Dermis blood vessel endothelial cell (primary cell): ENCODE measurements around the gene ZMYND8. TPM values are rescaled to one million over a fixed set of nuclear protein-coding genes. Genes with fewer than 3 reads are reported as not detected.

Experiments used
- DNase-seq: peaks from one replicate; pipeline ENCODE4 v3.0.0; 2010
- total RNA-seq: library from RNA; depleted of rRNA; stranded (reverse); fragments of >200 nt; gene quantifications from 2 replicates; pipeline ENCODE4 v1.2.3, GENCODE V29; 2014

Gene ZMYND8
- total RNA-seq, 1 donor from 2014 or later: 35.9 TPM

DNA sequence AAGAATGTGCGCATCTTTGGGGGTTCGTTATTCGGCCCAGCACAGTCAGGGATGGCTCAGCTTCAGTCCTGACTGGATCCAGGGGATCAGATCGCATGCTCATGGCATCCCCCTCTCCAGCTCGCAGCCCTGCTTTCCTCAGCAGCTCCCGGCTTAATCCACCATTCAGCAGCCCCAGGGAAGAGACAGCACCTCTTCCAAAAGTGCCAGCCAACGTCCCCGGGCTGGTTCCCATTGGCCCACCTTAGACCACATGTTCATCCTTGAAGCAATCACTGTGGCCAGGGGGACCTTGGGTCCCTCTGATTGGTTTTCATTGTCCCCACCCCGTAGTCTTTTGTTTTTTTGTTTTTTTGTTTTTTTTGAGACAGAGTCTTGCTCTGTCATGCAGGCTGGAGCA, 188.7 kb downstream of the ZMYND8 start:
- DNase-seq: no peak

DNA sequence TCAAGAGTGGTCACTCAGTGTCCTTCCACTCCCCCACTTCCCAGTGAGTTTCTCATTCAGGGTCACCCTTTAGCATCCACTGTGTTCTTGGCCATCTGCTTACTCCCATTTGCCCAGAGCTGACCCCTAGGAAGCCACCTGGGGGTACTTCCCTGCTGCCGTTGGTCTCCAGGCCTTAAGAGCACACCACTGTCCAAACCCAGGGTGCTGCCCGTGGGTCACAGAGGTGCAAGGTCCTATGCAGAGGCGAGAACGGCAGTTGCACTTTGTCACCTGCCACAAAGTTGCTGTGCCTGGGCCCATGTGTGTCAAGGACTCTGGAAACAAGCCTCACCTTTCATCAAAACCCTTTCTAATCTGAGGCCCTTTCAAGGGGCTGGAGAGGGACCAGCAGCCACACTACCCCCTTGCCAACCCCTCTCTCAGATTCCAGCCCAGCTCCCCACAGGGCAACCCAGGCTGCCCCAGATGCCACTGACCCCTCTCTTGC, 191.1 kb downstream of the ZMYND8 start:
- no peak for DNase-seq

DNA sequence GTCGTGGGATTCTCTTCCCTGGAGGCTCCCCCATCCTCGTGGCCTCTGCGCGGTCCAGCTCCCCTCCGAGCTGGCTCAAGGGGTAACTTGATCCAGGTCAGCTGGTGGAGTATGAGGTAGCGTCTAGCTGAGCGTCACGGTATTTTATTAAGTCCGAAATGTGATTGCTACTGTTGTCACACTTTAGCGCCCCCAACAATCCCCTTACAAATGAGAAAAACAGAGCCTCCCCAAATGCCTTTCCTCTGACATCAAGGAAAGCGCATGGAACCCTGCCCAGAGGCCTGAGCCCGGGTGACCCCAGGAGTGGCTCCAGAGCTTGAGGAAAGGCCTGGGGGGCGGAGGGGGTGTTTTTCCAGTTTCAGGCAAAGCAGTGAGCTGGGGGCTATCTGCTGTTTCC, 192.4 kb downstream of the ZMYND8 start:
- DNase-seq: no peak

DNA sequence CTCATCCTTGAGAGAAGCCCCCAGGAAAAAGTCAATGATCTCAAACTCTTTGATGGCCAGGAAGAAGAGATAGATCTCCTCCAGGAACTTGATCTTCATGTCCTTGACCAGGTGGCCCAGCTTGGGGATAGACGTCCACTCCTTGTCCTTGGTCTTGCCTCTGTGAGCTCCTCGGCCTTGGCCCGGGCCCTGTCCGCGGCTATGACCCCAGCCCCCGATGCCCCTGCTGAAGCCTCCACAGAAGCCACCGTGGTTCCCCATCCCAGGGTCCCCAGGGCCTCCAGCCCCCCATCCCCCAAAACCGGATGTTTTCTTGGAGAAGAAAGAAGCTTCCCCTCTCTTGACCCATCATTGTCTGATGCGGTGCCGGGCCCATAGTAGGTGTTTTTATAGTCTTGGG, 195.1 kb downstream of the ZMYND8 start:
- DNase-seq: no peak

DNA sequence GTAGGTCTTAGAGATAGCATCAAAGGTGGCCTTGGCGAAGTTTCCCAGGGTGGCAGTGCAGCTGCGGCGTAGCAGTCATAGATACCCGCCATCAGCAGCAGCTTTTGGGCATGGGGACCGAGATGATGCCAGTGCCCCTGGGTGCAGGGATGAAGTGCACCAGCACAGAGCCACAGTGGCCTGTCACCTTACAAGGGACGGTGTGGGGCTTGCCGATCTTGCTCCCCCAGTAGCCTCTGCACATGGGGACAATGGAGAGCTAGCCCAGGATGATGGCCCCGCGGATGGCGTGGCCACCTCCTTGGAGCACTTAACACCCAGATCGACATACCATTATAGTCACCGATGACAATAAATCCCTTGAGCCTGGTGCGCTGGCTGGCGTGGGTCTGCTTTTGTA, 195.5 kb downstream of the ZMYND8 start:
- DNase-seq: no peak

DNA sequence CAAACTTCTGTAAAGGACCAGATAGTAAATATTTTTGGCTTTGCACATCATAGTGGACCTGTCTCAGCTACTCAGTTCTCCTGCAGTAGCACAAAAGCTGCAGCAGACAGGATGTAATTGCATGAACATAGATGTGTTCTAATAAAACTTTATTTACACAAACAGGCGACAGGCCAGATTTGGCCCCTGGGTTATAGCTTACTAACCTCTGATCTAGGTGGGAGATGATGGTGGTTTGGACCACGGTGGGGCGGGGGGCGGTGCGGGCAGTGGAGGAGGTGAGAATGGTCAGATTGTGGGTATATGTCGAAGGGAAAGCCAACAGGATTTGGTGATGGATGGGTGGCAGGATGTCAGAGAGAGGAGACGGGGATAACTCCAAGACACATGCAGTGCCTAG, 196.3 kb downstream of the ZMYND8 start:
- no peak for DNase-seq

Other genes with a start within 250 kb of the ZMYND8 start
- 35.1 and 47.9 TPM in 2 replicates for gene NCOA3, start 145.2 kb upstream of the ZMYND8 start, total RNA-seq